GM19324 (cell line): Measurements from ENCODE around the gene RAD50.
A peak's percentile ranks its signal among the peaks of the same experiment; 100 is the strongest.
"Not testable (repeated sequence)": the region's sequence is repeated elsewhere in the genome, so short reads cannot be mapped to it uniquely, and the experiment has no call there.

Experiments used
- ATAC-seq: cut with Tn5 transposase; IDR thresholded peaks from one replicate; pipeline ENCODE4 v1.9.1; 2021; ENCODE audit warnings: mild to moderate bottlenecking, moderate library complexity; ENCODE audit not compliant: unreplicated experiment, low FRiP score

The RAD50 gene

DNA sequence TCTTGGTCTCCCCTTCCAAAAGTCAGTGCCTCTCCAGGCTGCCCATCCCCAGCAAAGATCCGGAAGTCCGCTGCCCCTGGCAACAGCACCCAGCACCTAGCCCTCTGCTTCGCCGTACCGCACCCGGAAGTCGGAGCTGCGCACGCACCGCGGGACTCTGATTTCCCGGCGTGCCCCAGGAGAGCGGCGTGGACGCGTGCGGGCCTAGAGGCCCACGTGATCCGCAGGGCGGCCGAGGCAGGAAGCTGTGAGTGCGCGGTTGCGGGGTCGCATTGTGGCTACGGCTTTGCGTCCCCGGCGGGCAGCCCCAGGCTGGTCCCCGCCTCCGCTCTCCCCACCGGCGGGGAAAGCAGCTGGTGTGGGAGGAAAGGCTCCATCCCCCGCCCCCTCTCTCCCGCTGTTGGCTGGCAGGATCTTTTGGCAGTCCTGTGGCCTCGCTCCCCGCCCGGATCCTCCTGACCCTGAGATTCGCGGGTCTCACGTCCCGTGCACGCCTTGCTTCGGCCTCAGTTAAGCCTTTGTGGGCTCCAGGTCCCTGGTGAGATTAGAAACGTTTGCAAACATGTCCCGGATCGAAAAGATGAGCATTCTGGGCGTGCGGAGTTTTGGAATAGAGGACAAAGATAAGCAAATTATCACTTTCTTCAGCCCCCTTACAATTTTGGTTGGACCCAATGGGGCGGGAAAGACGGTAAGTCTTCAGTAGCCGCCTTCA lies at the start of gene RAD50:
RAD50 (plus strand) TSS at position 215 of the 715 bp plus-strand sequence; CDS start at position 563, 348 bp downstream.
- peak; percentile 98 for ATAC-seq

- no peak for ATAC-seq
Measured at GRCh38 chr5:132510076-132510475, 46.7 kb upstream of the RAD50 start.

DNA sequence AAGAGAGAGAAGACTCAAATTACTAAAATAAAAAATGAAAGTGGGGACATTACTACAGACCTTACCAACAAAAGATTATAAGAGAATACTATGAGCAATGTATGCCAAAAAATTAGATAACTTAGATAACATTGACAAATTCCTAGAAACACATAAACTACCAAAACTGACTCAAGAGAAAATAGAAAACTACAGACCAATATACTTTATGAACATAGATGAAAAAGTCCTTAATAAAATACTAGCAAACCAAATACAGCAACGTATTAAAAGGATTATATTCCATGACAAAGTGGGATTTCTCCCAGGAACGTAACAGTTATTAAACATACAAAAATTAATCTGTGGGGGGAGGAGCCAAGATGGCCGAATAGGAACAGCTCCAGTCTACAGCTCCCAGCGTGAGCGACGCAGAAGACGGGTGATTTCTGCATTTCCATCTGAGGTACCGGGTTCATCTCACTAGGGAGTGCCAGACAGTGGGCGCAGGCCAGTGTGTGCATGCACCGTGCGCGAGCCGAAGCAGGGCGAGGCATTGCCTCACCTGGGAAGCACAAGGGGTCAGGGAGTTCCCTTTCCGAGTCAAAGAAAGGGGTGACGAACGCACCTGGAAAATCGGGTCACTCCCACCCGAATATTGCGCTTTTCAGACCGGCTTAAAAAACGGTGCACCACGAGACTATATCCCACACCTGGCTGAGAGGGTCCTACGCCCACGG lies 43.0 kb upstream of the RAD50 start:
- ATAC-seq, result not testable (repeated sequence)

- ATAC-seq, result not testable (repeated sequence)
Measured at GRCh38 chr5:132522067-132522466, 34.7 kb upstream of the RAD50 start.

GRCh38 chr5:132524877-132525276 lies 31.9 kb upstream of the RAD50 start:
- not testable (repeated sequence) for ATAC-seq

DNA sequence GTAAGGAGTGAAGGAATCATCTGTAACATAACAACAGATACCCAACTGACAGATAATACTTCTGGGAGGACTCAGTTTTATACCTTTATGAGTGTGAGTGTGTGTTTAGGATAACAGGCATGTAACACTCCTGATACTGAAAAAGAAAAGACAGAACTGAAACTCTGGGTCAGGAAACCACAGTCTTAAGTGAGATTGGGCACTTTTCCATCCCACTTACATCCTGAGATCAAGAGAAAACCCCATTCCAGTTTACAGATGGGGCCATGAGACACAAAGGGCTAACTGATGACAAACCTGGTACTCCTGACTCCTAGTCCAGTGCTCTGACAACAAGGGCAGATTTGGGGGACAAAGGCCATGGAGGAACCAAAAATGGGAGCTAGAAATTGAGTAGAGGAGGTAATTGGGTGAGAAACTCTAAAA lies 31.5 kb upstream of the RAD50 start:
- peak; percentile 67 for ATAC-seq

DNA sequence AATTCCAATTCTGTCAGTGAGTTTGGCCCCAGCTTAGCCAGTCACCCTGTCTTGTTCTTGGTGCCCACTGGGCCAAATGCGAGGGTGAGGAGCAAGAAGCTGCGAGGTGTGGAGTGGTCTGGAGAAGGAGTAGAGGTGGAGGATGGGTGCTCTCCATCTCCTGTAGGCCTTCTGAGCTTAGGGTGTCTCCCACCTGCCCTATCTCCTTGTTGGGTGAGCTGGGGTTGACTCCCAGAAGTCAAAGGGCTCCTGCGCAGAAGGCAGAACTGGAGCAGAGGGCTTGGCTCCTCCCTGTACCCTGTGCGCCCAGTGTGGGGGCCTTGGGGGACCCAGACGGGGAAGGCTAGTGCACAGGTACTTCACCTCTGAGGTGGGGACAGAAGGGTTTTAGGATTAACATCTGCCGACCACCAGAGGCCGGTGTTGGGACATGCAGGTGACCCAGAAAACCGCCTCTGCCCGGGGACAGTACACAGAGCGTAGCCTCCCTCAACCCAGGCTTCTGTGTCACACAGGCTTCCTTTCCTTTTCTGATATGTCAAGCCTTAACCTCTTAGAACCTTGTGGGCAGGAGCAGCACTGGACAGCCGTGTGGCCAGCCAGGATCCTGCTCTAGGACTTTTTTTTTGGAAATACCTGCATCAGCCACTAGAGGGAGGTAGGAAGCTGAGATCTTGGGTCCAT lies 30.3 kb upstream of the RAD50 start:
- peak; percentile 41 for ATAC-seq

DNA sequence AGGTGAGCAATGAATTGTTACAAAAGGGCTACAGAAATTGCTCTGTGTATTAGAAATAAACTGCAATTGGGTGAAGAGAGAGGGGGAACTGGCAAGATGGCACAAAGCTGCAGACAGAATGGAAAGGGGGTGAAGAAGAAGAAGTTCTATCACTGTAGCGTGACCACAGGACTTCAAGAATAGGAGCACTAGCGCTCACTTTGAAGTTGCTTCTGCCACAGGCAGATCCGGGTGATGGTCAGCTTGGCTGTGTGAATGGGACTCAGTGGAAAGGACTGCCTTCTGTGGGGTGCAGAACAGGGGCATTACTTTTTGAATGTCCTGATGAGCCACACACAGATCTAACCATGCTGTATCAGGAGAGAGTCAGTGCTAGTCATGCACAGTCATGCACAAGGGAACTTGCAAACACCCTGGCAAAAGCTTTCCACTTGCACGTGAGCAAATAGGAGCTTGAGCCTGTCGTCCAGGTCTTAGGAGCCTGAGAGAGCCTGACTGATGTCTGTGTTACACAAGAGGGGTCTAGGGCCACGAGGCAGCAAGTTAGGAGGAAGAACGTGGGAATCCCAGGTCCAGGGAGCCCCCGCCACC lies 29.7 kb upstream of the RAD50 start:
- ATAC-seq, result no peak

GRCh38 chr5:132528021-132528420 lies 28.8 kb upstream of the RAD50 start:
- no peak for ATAC-seq

DNA sequence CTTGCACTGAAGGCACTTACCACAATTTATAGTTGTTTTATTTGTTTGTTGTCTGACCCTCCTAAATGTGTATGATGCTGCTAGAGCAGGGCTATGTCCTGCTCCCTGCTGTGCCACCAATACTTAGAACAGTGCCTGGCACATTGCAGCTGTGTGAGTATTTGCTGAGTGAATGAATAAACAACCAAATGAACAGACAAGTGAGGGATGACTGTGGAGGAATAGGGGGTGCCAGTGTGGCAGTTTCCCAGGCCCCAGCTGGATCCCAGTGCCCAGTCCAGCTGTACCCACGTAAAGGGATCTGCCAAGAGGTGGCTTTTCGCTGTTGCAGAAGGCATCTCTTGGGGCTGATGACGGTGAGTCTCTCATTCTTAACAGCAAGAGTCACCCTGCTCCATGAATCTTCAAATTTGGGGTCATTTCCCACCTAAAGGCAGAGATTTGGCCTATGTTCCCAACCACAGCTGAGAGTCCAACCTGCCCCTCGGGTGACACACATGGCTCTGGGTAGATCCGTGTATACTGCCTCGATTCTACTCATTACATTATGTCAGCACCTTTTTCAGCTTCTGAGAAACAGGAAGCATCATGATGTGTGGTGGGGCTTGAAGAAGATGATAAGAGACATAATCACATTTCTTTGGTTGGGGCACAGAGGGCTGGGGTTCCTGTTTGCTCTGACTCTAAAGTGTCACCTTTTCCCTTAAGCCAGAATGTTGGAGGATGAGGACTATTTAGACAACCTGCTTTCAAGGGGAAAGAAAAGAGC lies 27.7 kb upstream of the RAD50 start:
- ATAC-seq, result no peak

- ATAC-seq, result no peak
Measured at GRCh38 chr5:132530946-132531345, 25.8 kb upstream of the RAD50 start.

- no peak for ATAC-seq
Measured at GRCh38 chr5:132539716-132540115, 17.1 kb upstream of the RAD50 start.

DNA sequence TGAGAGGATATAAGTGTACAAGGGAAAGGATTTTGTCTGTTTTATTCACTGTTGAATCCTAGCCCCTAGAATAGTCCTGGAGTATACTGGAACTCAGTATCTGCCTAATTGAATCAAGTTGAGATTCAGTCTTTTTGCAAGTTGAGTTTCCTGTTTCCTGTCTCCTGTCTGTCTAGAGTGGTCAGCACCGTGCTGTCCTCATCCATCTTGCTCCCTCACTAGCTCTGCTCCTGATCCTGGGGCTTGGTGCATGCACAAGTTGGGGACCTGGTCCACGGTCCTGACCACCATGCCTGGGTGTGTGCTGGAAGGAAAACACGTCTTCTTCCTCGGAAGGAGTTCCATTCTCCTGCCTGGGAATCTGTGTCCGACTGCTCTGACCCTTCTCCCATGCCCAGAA lies 16.6 kb upstream of the RAD50 start:
- no peak for ATAC-seq

DNA sequence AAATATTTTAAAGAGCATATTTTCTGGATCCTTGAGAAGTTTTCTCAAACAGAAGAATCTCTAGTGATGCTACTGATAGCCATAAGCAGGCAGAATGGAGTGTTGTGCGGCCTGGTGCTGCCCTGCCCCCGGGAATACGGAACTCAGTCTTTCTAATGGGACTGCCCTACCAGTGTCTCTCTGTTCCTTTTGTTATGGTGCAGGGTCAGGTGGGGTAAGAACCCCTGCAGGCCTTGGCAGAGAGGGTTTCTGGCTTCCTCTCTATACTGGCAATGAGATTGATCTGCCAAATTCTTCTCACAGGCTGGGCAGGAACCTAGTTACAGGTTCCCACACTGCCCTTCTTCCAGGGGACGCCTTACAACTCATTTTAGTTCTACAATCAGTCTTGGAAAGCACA lies 16.0 kb upstream of the RAD50 start:
- ATAC-seq, result no peak

GRCh38 chr5:132543472-132544201 lies 13.1 kb upstream of the RAD50 start, which contains the start of gene IL5:
Gene IL5 (minus strand): TSS chr5:132543522. CDS start chr5:132543478, 44 bp downstream.
- no peak for ATAC-seq

- ATAC-seq, result no peak
Measured at GRCh38 chr5:132546108-132546507, 10.7 kb upstream of the RAD50 start.

GRCh38 chr5:132547269-132547668 lies 9.5 kb upstream of the RAD50 start:
- ATAC-seq, result no peak

DNA sequence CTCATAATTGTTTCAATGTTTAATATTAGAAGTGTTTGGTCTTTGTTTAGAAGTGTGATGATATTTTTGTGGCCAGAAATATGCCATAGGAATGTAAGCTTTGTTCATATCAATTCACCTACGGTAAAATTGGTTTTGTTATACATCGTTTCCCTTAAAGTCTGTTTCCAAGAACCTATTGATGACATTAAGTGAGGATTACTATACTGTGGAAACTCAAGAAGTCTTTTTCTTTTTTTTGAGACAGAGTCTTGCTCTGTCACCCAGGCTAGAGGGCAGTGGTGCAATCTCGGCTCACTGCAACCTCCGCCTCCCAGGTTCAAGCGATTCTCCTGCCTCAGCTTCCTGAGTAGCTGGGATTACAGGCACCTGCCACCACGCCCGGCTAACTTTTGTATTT lies 7.9 kb upstream of the RAD50 start:
- not testable (repeated sequence) for ATAC-seq

GRCh38 chr5:132549576-132549975 lies 7.2 kb upstream of the RAD50 start:
- ATAC-seq, result no peak
